Body of pancreas (tissue), 4 donors: Measurements from ENCODE around the gene XRCC4. TPM values are rescaled to one million over a fixed set of nuclear protein-coding genes. Genes with fewer than 3 reads are reported as not detected.

ENCODE experiments used
- ATAC-seq: fragments of 150-250 bp; one replicate; pipeline ENCODE4 v1.9.1; 2016
- DNase-seq, 4 donors: peaks; one replicate each; pipeline ENCODE4 v3.0.0-alpha.2; 2019
- H3K27ac ChIP-seq, 4 donors: fragments of 200-600 bp; sonication (generic); 1 replicate in 3 of 4; 2 replicates in 1 of 4; pipeline versions ENCODE4 v1.5.1 to v1.6.1; 2016 to 2019; ENCODE audit warnings: mild to moderate bottlenecking in 1 of 4, mixed read lengths in 1 of 4, moderate library complexity in 1 of 4
- H3K27me3 ChIP-seq, 2 donors: fragments of 200-600 bp; sonication (generic); one replicate each; pipeline ENCODE4 v1.6.0; 2016; ENCODE audit warnings: mild to moderate bottlenecking in 1 of 2
- H3K36me3 ChIP-seq, 2 donors: fragments of 200-600 bp; sonication (generic); replicated peaks in 1 of 2; 2 replicates each; pipeline ENCODE4 v1.5.1; 2016; ENCODE audit warnings: low read depth in 2 of 2; ENCODE audit not compliant: insufficient read depth in 1 of 2
- H3K4me1 ChIP-seq: fragments of 200-600 bp; sonication (generic); one replicate; pipeline ENCODE4 v1.6.0; 2016
- H3K4me3 ChIP-seq, 2 donors: fragments of 200-600 bp; sonication (generic); 1 replicate in 1 of 2; 2 replicates in 1 of 2; pipeline ENCODE4 v1.5.1; 2016 to 2019
- H3K9me3 ChIP-seq, 3 donors: fragments of 200-600 bp; sonication (generic); 1 replicate in 2 of 3; 2 replicates in 1 of 3; pipeline ENCODE4 v1.5.1; 2016
- CTCF ChIP-seq, 7 experiments: fragments of 450-650 bp in 4 of 7; fragments of 200-600 bp in 3 of 7; sonication (generic) in 3 of 7; IDR thresholded peaks; one replicate each; pipeline ENCODE4 v1.5.1; 2016 to 2019; ENCODE audit warnings: antibody characterized with exemption in 7 of 7
- POLR2A ChIP-seq, 3 donors: fragments of 450-650 bp; IDR thresholded peaks; one replicate each; pipeline ENCODE4 v1.6.1; 2016; ENCODE audit warnings: antibody characterized with exemption in 3 of 3, mild to moderate bottlenecking in 2 of 3
- WGBS, 2 donors: methylation state at CpG; one replicate each; pipeline ENCODE4 v1.1.5; 2017; 5-methylcytosine and 5-hydroxymethylcytosine counted together
- intact Hi-C: fragments of 100-400 bp; cut with DNase I; formaldehyde crosslinking; loops from one replicate; pipeline ENCODE4 v1.15.1; 2023
- total RNA-seq, 2 donors: library from RNA; depleted of rRNA; stranded (reverse); fragments of >200 nt; gene quantifications; one replicate each; pipeline ENCODE4 v1.1.0, GENCODE V29; 2016

The XRCC4 gene
- total RNA-seq, 2 donors from 2014 or later = 0.99 to 4.4 TPM

GRCh38 chr5:83277154-83277553 lies 199.8 kb downstream of the XRCC4 start:
- H3K27ac ChIP-seq = no peak overlapping the region
- TF ChIP-seq POLR2A (IDR thresholded peaks at IDR 0.05) (no peak), CTCF (IDR thresholded peaks at IDR 0.05) (no peak)
- H3K4me1 ChIP-seq = no peaks in the 10 kb centered on the region
- DNase-seq = peak in 1 of 4 donors; percentile 10
- ATAC-seq = no peak
- intact Hi-C loops = no loop called here
- no peak overlapping the region for H3K4me3 ChIP-seq
- no peaks in the 10 kb centered on the region for H3K36me3 ChIP-seq
- H3K27me3 ChIP-seq = no peaks in the 10 kb centered on the region
- no peaks in the 10 kb centered on the region for H3K9me3 ChIP-seq
- WGBS, 2 donors = 63 to 74% methylated on average over 4 of the region's 4 CpGs

GRCh38 chr5:83277953-83278352 lies 200.6 kb downstream of the XRCC4 start:
- Histone ChIP-seq H3K36me3 (no peaks in the 10 kb centered on the region), H3K4me1 (no peaks in the 10 kb centered on the region), H3K27ac (no peak overlapping the region), H3K9me3 (no peaks in the 10 kb centered on the region), H3K27me3 (no peaks in the 10 kb centered on the region), H3K4me3 (no peak overlapping the region)
- intact Hi-C loops = no loop called here
- no peak for DNase-seq
- TF ChIP-seq CTCF (IDR thresholded peaks at IDR 0.05) (no peak), POLR2A (IDR thresholded peaks at IDR 0.05) (no peak)
- no peak for ATAC-seq
- WGBS, 2 donors = 61 to 73% methylated on average over 2 of the region's 2 CpGs

- no peaks in the 10 kb centered on the region for H3K36me3 ChIP-seq
- H3K9me3 ChIP-seq = no peaks in the 10 kb centered on the region
- no peak for ATAC-seq
- H3K4me3 ChIP-seq = no peak overlapping the region
- intact Hi-C loops = no loop called here
- DNase-seq = no peak
- no peak for TF ChIP-seq CTCF (IDR thresholded peaks at IDR 0.05)
- no peak for TF ChIP-seq POLR2A (IDR thresholded peaks at IDR 0.05)
- H3K27ac ChIP-seq = no peak overlapping the region
- H3K27me3 ChIP-seq = no peaks in the 10 kb centered on the region
- H3K4me1 ChIP-seq = no peaks in the 10 kb centered on the region
- WGBS, 2 donors = 93 to 96% methylated on average over 2 of the region's 2 CpGs
These were observed 203.8 kb downstream of the XRCC4 start for GRCh38 chr5:83281176-83281575.

- no peak for ATAC-seq
- no peak overlapping the region for H3K27ac ChIP-seq
- TF ChIP-seq CTCF (IDR thresholded peaks at IDR 0.05) (no peak), POLR2A (IDR thresholded peaks at IDR 0.05) (no peak)
- DNase-seq = no peak
- H3K9me3 ChIP-seq = no peaks in the 10 kb centered on the region
- intact Hi-C loops = no loop called here
- no peak overlapping the region for H3K4me3 ChIP-seq
- H3K36me3 ChIP-seq = no peaks in the 10 kb centered on the region
- no peaks in the 10 kb centered on the region for H3K4me1 ChIP-seq
- H3K27me3 ChIP-seq = no peaks in the 10 kb centered on the region
These were observed 204.3 kb downstream of the XRCC4 start for GRCh38 chr5:83281658-83282057.

GRCh38 chr5:83283761-83284160 lies 206.4 kb downstream of the XRCC4 start:
- no peak for TF ChIP-seq POLR2A (IDR thresholded peaks at IDR 0.05)
- TF ChIP-seq CTCF (IDR thresholded peaks at IDR 0.05) = no peak
- ATAC-seq (no peak), DNase-seq (no peak)
- H3K4me1 ChIP-seq = no peaks in the 10 kb centered on the region
- intact Hi-C loops = no loop called here
- no peak overlapping the region for H3K4me3 ChIP-seq
- H3K27ac ChIP-seq = no peak overlapping the region
- 82 to 89% methylated on average over 3 of the region's 3 CpGs for WGBS, 2 donors
- no peaks in the 10 kb centered on the region for H3K36me3 ChIP-seq
- no peaks in the 10 kb centered on the region for H3K27me3 ChIP-seq
- H3K9me3 ChIP-seq = no peaks in the 10 kb centered on the region
